ENCODE data around the gene MYRF.

DNA sequence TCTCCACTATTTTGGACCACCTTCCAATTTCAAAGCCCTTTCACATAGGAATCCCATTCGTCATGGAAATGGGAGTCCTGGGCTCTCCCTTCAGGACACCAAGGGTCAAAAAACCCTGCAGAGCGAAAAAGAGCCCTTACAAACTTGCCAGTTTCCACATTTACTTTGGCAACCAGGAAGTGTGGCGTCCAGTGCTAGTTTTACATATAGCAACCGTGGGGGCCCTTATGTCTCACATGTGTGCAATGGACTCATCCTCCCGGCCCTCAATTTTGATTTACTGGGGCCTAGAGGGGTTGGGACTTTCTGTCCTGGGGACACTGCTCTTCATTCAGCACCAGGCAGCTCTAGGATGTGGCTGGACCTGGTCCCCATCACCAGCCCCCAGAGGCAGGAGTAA is 38.5 kb upstream of the MYRF start:
- no peak for TF ChIP-seq CTCF (IDR thresholded peaks at IDR 0.05)
- no peak for TF ChIP-seq POLR2A (IDR thresholded peaks at IDR 0.05)
